ENCODE results near the gene MEG3. TPM values are rescaled to one million over a fixed set of nuclear protein-coding genes. Genes with fewer than 3 reads are reported as not detected.

Gene MEG3
- total RNA-seq, 1 donor from 2014 or later, result 32.3 TPM

- TF ChIP-seq, protein P1, sequence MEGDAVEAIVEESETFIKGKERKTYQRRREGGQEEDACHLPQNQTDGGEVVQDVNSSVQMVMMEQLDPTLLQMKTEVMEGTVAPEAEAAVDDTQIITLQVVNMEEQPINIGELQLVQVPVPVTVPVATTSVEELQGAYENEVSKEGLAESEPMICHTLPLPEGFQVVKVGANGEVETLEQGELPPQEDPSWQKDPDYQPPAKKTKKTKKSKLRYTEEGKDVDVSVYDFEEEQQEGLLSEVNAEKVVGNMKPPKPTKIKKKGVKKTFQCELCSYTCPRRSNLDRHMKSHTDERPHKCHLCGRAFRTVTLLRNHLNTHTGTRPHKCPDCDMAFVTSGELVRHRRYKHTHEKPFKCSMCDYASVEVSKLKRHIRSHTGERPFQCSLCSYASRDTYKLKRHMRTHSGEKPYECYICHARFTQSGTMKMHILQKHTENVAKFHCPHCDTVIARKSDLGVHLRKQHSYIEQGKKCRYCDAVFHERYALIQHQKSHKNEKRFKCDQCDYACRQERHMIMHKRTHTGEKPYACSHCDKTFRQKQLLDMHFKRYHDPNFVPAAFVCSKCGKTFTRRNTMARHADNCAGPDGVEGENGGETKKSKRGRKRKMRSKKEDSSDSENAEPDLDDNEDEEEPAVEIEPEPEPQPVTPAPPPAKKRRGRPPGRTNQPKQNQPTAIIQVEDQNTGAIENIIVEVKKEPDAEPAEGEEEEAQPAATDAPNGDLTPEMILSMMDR (IDR thresholded peaks at IDR 0.05; ENCODE audit: unreplicated experiment), result no peak
- no peak overlapping the region for H3K27ac Mint-ChIP-seq
- H3K9me3 Mint-ChIP-seq (ENCODE audit: low read depth), result peaks cover 10% of the 10 kb centered on the region
- peaks cover under 1% of the 10 kb centered on the region for H3K27me3 Mint-ChIP-seq
- DNase-seq (ENCODE audit: low spot score, unreplicated experiment), result no peak
- H3K36me3 Mint-ChIP-seq (ENCODE audit: insufficient read depth), result peaks cover 5% of the 10 kb centered on the region
- no peak overlapping the region for H3K4me3 Mint-ChIP-seq (ENCODE audit: low read depth)
- H3K4me1 Mint-ChIP-seq (ENCODE audit: low read depth), result no peaks in the 10 kb centered on the region
Measured at GRCh38 chr14:100810435-100810834, 15.5 kb upstream of the MEG3 start.

DNA sequence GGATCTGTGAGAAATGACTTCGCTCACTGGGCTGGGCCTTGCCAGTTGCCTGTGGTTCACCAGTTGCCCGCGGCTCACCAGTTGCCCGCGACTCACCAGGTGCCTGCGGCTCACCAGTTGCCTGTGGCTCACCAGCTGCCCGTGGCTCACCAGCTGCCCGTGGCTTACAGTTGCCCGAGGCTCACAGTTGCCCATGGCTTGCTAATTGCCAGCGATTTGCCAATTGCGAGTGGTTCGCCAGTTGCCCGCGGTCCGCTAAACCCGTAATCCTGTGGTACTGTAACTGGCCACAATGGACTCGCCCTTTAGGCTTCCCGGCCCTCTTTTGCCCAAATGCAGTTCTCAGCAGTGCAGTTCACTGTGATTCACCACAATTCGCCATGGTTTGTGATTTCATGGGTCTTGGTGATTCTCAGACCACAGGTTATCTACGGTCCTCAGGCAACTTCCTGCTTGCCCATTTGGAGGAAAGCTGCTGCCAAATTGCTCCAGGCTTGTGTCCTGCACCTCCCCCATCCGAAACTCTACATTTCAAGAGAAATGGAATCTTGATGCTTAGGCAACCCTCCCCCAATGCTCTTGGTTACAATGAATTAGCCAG lies 15.0 kb upstream of the MEG3 start:
- Mint-ChIP-seq H3K9me3 (ENCODE audit: low read depth) (peaks cover 10% of the 10 kb centered on the region), H3K4me3 (ENCODE audit: low read depth) (no peak overlapping the region), H3K4me1 (ENCODE audit: low read depth) (peaks cover 4% of the 10 kb centered on the region), H3K27me3 (no peaks in the 10 kb centered on the region), H3K36me3 (ENCODE audit: insufficient read depth) (peaks cover 5% of the 10 kb centered on the region), H3K27ac (no peak overlapping the region)
- no peak for DNase-seq (ENCODE audit: low spot score, unreplicated experiment)
- TF ChIP-seq, protein P1 (IDR thresholded peaks at IDR 0.05; ENCODE audit: unreplicated experiment), result no peak

DNA sequence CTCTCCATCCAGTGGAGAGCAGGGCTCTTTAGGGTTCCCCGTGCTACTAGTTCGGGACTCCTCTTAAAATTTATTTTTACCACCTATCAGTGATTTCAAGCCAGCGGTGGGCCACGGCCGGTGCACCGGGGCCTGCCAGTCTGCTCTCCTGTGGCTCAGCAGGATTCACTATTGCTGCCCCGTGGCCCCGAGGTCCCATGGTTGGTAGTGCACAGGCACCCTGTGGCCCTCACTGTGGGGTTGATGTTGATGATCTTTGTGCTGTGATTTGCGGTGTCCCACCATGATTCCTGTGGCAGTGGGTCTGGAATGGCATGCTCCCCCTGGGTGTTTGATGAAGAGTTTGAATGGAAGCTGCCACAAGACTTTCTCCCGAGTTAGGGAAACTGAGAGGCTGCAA lies 12.6 kb upstream of the MEG3 start:
- Mint-ChIP-seq H3K9me3 (ENCODE audit: low read depth) (peaks cover 7% of the 10 kb centered on the region), H3K4me1 (ENCODE audit: low read depth) (peaks cover 23% of the 10 kb centered on the region), H3K27ac (no peak overlapping the region), H3K27me3 (no peaks in the 10 kb centered on the region), H3K4me3 (ENCODE audit: low read depth) (no peak overlapping the region), H3K36me3 (ENCODE audit: insufficient read depth) (peaks cover 5% of the 10 kb centered on the region)
- TF ChIP-seq, protein P1 (IDR thresholded peaks at IDR 0.05; ENCODE audit: unreplicated experiment), result no peak
- DNase-seq (ENCODE audit: low spot score, unreplicated experiment), result no peak

DNA sequence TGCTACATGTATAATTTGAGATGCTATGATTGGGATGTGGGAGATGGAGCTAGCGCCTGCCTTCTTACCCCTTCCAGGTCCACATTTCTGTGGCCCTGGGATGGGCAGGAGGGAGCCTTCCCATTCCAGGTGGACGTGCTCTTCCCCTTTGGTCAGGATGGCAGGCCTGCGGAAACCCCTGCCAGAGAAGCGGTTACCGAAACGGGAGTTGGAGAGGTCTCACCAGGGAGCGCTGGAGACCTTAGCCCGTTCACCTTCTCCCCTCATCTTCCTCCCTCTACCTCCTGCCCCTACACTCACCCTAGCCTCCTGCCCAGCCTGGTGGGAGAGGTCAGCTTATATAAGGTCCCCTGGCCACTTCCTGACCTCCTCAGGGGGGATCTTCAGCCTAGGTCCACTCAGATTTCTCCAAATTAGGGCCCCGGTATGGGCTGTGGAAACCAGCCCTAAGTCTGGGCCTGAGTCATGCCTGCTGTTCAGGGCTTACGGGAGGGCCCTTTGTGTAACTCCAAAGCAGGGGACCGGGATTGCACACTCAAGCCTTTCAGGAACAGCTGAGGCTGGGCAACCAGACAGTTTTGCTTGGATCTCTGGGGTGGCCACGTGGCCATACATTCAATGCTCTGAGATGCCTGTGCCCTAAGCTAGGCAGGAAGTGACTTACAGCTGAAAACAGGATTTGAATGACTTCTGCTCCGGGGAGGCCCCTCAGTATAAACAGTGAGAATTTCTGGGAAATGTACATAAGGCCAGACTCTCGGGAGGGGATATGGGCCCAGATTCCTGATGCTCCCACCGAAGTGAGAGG lies 10.2 kb upstream of the MEG3 start:
- no peaks in the 10 kb centered on the region for H3K9me3 Mint-ChIP-seq (ENCODE audit: low read depth)
- TF ChIP-seq, protein P1 (IDR thresholded peaks at IDR 0.05; ENCODE audit: unreplicated experiment), result no peak
- H3K4me3 Mint-ChIP-seq (ENCODE audit: low read depth), result no peak overlapping the region
- H3K27me3 Mint-ChIP-seq, result no peaks in the 10 kb centered on the region
- peak overlapping the region; percentile 47 for H3K27ac Mint-ChIP-seq
- peaks cover 1% of the 10 kb centered on the region for H3K36me3 Mint-ChIP-seq (ENCODE audit: insufficient read depth)
- H3K4me1 Mint-ChIP-seq (ENCODE audit: low read depth), result peaks cover 30% of the 10 kb centered on the region
- no peak for DNase-seq (ENCODE audit: low spot score, unreplicated experiment)

DNA sequence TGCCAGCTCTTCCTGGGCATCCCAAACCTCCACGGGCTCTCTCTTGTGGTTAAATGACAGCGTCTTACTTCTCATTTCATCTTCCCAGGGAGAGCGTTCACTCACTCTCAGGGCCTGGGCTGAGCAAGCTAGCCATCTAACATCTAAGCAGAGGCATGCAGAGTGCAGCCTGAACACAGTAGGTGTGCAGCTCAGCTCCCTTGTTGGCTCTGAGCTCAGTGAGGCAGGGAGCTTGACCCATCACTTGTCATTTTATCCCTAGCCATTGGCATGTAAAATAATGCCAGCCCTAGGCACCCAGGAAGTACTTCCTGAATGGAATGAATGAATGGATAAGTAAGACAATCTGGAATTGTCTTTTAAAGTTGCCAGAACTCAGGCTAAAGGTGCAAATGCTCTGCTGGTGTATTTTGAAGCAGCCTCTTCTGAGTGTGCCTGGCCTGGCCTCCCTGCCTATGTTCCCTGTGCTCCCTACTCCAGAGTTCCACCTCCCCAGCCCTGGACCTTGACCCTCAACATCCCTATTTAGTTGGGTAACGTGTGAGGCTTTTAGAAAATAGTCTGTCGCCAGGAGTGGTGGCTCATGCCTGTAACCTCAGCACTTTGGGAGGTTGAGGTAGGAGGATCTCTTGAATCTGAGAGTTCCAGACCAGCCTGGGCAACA lies 9.5 kb upstream of the MEG3 start:
- peaks cover 1% of the 10 kb centered on the region for H3K36me3 Mint-ChIP-seq (ENCODE audit: insufficient read depth)
- H3K4me1 Mint-ChIP-seq (ENCODE audit: low read depth), result peaks cover 33% of the 10 kb centered on the region
- H3K27ac Mint-ChIP-seq, result peak overlapping the region; percentile 24
- TF ChIP-seq, protein P1 (IDR thresholded peaks at IDR 0.05; ENCODE audit: unreplicated experiment), result no peak
- no peak for DNase-seq (ENCODE audit: low spot score, unreplicated experiment)
- no peaks in the 10 kb centered on the region for H3K27me3 Mint-ChIP-seq
- H3K9me3 Mint-ChIP-seq (ENCODE audit: low read depth), result no peaks in the 10 kb centered on the region
- no peak overlapping the region for H3K4me3 Mint-ChIP-seq (ENCODE audit: low read depth)

Measured in progenitor cell of endocrine pancreas (in vitro differentiated cells).